Stimulated activated CD8-positive, alpha-beta memory T cell treated with anti-CD3 and anti-CD28 coated beads, Interleukin-7, amount 100 ng/mL, for 4 hours (primary cell): Measurements from ENCODE around the gene ZBTB33.
A peak's percentile ranks its signal among the peaks of the same experiment; 100 is the strongest.

Source experiments
- DNase-seq, 2 donors: peaks; one replicate each; pipeline ENCODE4 v3.0.0-alpha.2; 2020; ENCODE audit warnings: low read depth in 2 of 2

The ZBTB33 gene

DNA sequence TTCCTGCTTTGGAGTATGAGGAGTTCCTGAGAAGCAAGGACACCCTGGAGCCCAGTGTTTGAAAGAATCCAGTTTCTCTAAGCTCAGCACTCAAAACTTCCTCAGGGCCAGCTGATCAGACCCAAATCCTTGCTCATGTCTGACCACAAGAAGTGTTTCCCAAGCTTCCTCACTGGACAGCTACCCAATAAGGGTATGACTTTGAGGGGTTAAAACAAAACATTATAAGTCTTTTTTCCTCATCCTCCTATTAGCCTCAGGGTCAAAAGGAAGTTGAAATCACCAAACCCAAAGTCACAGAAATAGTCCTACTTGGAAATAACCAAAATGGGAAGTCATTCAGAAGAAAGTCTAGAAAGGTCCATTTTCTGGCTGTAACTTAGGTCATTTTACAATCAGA lies 13.7 kb downstream of the ZBTB33 start:
- DNase-seq, result no peak

DNA sequence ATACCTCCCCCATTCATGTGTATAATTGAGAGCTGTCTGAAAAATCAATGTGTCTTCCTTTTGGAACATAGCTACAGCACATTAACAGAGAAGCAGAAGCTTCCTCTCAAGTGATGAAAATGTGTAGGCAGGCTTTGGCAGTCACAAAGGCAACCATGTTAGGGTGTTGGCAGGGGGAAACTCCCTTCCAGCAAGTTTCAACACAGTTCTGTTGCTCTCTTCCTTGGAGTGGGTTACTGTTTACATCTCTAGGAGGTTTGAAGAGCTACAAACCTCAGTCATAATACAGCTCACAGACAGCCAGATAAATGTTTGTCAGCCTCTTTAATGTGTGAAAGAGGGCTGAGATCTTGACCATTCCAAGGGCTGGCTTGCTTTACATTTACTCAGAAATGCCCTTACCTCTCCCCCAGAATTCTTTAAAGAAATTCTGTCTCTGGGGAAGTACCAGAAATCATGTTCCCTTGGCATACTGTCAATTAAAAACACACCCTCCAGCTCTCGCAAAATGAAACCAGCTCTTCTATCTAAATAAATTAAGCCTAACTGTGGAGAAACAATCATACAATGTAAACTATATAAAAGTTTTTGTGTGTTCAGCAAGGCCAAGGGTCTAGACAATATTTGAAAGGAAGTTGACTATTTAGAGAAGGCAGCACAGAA lies 18.9 kb downstream of the ZBTB33 start:
- DNase-seq, result no peak

DNA sequence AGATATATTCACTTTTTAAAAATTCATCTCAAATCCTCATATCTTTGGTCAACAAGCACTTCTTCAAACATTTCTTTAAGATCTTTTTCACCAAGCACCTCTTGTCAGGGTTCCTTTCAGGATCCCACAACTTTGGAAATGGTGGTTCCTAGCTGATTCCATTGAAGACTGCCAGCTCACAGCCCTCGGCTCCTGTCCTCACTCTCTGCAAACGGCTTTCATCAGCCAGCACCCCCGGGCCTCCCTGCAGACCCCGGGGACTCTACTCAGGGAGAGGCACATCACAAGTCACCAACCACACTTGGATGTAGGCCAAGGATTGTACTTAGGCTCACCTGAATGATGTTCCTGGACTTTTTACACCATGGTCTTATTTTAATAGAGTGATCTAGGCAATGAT lies 20.0 kb downstream of the ZBTB33 start:
- no peak for DNase-seq

DNA sequence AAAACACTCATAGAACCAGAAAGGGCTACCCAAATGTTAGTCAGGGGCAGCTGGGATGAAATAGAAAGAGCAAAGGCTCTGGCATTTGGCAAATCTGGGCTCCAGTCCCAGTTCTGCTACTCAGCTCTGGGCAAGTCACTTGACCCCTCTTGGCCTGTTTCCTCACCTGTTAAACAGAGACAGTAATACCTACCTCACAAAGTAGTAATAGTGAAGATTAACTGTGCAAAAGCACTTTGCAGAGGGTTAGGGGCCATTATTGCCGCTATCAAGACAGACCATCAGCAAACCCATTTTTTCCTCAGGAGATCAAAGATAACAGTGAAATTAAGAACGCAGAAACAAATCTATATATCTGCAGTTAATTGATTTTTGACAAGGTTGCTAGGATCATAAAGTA lies 20.6 kb downstream of the ZBTB33 start:
- DNase-seq, result no peak

DNA sequence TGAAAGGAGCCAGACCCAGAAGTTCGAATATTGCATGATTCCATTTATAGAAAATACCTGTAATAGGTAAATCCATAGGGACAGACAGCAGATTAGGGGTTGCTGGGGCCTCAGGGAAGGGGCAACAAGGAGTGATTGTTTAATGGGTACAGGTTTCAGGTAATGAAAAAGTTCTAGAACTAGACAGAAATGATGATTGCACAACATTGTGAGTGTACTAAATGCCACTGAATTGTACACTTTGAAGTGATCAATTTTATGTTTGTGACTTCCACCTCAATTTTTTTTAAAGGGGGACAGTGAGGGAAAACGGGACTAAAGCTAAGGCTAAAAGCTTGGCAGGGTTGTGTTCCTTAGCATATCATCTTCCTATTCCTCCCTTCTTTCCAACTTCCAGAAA lies 23.5 kb downstream of the ZBTB33 start:
- DNase-seq, result no peak

DNA sequence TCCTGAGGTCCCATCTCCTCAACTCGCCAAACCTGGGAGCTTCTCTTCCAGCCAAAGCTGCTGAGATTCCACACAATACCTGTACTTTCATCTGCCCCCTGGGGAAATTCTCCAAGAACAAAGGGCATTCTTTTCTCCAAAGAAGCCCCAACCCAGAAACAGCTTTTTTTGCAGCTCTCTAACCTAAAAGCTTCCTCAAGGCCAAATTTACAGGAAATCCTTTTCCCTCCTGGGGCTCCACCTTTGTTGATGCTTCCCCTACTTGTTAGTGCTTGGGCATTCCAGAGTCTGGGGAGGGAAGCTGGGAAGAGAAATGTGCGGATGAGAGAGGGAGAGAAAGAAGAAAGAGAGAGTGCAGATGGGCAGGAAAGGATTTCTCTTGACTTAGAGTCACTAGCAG lies 24.3 kb downstream of the ZBTB33 start:
- no peak for DNase-seq

DNA sequence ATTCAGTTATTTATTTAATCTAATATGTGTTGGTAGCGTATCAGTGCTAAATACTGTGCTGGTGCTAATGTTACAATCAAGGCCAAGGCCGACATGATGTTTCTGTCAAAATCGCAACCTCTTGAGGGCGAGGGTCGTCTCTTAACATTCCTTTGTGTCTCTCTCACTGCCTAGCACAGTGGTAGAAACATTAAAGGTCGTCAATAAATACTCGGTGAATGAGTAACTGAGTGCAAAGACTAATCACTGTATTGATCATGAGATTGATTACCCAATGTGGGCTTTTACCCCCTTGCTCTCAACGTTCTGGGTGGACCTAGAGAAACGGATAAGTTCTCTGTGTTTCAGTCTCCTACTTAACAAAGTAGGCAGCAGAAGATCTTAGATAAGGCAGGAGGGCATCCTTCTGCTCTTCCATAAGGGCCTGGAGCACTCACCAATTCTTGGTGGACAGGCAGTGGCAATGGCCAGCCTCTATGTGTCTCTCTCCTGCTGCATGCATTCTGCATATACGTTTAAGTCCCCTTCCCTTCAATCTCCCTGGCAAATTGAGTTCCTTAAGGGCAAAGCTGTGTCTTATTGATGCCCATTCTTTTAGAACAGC lies 30.5 kb downstream of the ZBTB33 start:
- no peak for DNase-seq

DNA sequence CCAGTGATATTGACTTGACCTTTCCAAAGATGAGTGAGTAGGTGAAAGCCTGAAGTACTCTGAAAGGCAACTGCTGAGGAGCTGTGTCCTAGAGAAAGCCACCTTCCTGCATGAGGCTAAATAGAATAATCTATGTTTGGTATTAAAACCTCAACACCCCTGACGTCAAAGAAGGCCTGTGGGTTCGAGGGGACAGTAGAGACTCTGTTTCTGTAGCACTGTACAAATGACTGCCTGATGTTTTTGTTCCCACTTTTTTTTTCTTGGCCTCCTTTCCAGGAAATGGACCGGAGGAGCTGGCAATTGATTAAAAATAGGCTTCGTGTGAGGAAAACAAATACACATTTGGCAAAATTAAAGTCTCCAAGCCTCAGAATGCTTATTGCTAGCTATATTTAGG lies 31.1 kb downstream of the ZBTB33 start:
- no peak for DNase-seq

DNA sequence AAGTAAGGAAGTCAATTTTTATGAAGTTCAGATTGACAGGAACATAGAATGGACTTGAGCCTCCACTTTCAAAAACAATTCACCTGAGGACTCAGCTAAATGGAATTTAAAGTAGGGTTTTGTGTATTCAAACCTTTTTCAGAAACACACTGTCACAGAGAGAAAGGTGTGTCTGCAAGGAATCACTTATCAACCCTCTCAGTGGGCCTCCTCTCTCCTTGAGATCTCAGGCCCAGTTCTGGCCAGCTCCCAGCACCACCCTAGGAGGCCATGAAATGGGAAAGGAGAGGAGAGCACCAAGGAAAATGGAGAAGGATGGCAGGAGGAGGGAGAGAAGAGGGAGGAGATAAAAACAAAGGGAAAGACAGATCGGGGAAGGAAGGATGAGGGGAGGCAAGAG lies 32.1 kb downstream of the ZBTB33 start:
- no peak for DNase-seq

DNA sequence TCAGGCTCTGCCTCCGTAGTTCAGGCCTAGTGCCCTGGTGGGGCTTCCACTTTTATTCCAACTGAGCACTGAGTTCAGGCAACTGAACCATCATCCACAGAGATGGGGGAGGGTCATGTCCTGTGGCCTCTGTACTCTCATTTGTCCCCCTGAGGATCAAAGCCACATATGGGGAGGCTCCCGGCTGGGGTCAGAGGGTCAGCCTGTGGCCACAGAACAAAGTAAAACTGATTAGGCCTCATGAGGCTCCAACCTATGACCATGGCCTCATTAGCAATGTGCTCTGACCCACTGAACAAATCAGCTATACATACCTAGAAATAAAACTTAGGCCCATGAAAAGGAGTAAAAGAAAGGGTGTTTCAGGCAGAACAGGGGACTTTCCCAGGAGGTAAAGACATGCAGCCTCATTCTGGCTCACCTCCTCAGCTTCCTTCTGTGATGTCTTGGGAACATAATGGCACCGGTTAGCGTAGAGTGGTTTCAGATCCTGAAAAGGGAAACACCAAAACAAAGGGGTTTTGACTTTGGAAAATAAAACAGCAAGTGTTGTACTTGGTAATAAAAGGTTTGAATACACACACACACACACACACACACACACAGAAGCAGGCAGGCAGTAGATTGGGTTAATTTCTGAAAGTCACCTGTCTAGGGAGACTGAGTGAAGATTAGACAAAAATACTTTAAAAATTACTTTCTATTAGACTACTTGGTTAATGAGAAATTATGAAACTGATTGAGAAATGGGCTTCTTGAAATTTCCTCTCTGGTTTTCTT lies 36.3 kb downstream of the ZBTB33 start:
- no peak for DNase-seq

DNA sequence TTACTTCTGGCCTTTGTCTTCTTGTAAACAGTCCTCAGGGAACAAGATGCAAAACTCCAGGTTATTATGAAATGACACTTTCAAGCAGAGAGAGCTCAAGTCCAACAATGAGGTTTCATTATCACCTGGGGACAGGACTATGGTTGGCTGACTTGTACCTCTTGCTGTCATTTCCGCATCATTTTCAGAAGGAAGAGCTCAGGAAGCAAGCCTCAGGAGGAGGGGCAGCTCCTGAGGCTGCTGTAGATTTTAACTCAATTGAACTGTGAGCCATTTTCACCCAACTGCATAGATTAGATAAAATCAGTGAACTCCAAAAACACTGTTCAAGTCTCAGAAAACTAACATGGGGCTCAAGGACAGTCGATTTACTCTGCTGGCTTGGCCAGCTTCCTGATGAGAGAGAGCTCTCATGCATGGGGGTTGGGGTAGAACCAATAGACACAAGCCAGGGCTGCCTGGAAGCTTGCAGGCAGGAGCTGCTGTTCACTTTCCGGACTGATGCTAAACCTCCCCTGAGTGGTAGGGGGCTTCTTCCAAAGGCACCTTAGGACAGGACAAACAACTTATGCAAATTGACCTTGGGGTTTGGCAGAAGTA lies 37.0 kb downstream of the ZBTB33 start:
- no peak for DNase-seq

DNA sequence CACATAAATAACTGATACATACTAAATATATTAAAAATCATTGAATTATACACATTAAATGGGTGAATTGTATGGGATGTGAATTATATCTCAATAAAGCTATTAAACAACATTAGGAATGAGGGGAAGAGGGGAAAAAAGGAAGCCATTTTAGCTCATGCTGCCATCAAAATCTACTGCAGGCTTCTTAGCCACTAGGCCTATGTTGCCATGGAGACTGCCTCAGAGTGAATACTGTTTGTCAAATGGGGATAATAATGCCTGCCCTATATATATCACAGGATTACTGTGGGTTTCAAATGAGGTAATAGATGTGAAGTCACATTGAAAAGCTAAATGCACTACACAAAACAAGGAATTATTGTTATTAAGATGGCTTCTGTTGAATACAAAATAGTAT lies 39.5 kb downstream of the ZBTB33 start:
- no peak for DNase-seq

DNA sequence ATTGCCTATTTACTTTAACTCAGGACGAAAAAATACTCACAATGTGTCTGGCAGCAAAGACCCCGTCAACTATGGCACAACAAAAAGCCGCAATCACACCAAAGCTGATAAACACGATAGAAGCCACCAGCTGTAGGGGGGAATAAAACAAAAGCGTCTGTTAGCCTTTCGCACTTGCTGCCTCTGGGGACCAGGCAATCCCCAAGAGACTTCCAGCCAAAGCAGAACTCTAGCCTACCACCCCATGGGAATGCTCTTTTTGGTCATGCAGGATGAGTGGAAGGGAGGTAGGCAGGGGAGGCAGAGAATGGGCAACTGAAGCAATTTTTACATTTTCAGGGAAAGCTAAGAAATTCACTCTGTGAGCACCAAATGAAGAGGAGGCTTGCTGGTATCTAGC lies 40.6 kb downstream of the ZBTB33 start:
- DNase-seq, result no peak

DNA sequence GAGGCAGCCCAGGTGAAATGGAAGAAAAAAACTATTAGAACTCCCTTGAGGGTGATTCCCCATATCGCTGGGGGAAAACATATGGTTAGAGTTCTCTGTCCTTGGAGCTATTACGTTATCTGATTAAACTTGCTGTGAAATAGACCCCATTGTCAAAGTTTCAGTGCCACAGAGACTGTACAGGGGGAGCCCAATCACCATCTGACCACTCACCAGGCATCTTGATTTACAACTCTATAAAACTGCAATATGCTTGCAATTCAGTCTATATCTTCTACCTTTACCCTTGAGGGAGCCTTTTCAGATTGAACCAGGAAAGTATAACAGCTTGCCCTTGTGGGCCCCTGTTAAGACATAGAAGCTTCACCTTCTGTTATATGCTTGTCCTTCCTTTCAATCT lies 42.4 kb downstream of the ZBTB33 start:
- DNase-seq, result no peak

DNA sequence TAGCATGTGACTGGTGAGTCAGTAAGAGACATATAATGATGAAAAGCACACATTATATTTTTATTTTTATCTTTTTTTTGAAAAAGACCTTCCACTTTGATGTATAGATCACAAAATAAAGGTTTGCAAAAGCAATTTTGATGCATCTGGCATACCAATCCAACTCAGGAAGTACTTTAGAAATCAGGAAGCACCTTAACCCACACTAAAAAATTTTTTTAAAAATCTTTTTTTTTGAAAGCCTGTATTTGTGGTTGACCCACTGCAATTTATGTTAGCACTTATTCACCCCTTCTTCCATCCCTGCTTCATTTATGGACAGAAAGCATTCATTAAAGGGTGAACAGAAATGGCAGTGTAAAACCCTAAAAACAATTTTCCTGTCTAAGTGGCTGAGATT lies 44.0 kb downstream of the ZBTB33 start:
- DNase-seq, result no peak

DNA sequence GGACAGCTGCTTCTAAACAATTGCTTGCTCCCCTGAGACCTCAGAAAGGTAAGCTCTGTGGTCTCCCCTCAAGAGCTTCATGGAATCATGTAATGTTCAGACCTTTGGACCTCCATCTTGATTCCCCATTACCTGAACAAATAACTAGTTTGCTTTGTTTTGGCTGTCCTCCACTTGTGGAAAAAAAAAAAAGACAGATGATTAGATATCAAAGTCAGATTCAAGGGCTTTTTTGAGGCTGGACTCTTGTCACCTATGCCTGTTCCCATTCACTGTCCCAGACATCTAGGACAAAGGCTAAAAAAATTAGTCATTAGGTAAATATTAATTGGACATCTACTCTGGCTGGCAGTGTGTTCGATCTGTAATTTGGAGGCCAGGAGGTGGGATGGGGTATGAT lies 47.3 kb downstream of the ZBTB33 start:
- DNase-seq, result no peak

DNA sequence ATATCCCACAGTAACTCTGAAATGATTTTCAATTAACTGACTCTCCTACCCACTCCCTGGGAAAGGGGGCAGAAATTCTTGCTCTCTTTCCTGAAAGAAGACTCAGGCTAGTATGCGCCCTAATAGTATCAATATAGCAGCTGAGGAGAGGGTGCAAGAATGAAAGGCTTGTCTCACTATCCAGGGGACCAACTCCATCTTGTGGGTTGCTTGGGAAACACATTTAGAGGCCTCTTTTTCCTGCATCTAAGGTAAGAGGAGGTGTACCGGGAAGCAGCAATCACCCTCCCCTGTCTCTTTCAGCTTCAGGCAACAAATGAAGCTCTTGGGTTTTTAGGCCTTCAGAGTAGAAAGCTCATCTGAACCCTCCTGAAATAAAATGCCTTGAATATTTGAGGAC lies 49.3 kb downstream of the ZBTB33 start:
- no peak for DNase-seq

DNA sequence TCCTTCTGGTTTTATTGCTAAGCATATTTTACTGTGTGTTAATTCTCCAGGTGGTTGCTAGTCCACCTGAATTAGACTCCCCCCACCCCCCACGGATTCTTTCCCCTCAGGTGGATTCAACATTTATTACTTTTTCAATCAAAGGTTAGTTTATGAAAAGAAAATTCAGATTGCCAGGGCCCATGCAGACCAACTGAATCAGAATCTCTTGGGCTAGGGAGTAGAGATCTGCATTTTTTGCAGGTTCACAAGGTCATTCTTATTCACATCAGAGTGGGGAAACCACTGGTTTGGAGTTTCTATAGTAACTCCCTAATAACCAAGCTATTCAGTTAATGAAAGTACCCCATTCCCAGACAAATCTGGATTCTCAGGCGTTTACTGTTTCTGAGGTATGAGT lies 50.9 kb downstream of the ZBTB33 start:
- DNase-seq, result no peak

DNA sequence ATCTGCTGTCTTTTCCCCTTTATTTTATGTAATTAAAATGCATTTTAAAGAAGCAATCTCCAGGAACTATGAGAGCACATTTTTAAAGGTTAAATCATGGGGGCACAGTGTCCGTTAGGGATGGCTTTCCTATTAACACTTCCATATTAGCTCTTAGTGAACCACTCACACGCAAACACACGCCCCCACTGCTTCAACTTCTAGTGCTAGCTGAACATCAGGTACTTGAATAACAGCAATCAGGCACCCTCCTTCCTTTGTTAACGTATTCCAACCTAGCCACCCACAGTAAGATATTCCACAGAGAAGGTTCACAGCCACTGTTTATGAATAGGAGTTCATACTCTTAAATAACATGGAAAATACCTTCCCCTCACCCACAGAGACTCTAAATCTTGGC lies 51.3 kb downstream of the ZBTB33 start:
- no peak for DNase-seq

DNA sequence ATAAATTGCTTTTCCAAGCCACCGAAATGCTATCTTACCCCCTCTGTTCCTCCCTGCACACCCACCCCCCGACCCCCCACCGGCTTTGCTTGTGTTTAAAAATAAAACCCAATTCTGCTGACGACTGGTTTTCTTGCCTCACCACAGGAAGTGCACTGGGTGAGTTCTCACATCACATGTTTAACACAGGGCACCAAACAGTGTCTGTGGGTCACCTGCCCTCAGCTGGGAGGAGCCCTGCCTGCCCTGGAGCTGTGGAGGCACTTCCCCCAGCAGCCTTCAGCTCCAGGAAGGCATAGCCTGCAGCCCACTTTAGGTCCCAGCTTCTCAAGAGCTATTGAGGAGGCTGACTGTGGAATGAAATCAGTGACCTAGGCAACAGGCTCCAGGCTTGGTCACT lies 51.8 kb downstream of the ZBTB33 start:
- peak; percentile 21 to 39 for DNase-seq

DNA sequence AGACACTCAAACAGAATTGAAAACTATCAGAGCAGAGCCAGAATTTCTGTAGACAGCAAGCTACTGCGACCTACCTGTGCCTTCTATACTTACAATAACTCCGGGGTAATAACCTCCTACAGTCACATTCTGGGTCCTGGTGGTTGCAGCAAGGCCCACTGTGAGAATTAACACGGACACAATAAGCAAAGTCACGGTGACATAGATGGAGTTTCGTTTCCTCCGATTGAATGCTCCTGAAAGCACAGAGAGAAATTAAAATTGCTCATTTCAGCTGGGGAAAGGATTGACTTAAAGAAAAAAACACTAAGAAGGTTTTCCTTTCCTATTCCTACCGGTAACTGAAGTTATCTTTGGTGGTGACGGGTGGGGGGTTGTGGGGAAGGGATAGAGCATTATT lies 53.6 kb downstream of the ZBTB33 start:
- no peak for DNase-seq

DNA sequence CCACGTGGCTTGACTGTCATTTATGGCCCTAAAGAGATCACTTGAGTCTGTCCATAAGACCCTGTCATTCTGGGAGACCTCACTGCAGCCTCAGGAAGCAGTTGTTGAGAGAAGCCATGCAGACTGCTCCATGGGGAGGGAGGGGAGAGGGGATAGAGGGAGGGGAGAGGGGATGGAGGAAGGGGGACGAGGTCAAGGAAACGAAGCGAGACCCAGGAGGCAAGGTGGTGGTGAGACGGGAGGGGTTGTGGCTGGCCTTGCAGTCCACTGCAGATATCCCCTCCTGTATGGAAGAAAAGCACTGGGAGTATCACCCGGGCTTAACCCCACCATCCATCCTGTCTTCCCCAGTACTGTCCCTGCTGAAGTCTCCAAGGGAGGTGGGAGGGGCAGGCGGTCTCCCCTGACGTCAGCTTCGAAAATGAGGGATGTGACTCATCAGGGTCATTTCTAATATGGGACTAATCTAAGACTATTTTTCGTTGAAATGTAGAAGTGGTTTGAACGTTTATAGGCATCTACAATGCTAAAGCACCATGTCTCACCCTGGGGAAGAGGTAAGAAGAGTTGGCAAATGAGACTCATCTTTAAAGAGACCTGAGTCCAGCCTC lies 55.0 kb downstream of the ZBTB33 start:
- no peak for DNase-seq

DNA sequence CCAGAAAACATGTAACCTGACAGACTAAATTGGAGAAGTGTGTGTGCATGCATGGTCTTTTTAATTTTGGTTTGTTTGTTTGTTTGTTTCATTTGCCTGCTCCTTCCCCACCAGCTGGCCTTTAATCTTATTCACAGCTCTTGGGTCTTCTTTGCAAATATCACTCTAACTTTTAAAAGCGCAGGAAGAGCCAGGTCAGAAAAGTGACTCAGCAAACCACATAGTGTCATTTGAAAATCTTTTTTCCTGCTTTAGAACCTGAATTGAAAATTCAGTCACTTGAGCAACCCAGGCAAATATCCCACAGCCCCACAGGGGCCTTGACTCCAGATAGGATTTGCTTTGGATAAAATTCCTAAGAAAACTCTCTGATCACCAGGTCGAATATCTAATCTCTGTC lies 56.0 kb downstream of the ZBTB33 start:
- no peak for DNase-seq
